ENCODE measurements around the gene RAMP2. TPM values are rescaled to one million over a fixed set of nuclear protein-coding genes. Genes with fewer than 3 reads are reported as not detected.

RAMP2 gene
- total RNA-seq, 4 donors from 2014 or later, result 18.6 to 55.3 (median 25.7) TPM

DNA sequence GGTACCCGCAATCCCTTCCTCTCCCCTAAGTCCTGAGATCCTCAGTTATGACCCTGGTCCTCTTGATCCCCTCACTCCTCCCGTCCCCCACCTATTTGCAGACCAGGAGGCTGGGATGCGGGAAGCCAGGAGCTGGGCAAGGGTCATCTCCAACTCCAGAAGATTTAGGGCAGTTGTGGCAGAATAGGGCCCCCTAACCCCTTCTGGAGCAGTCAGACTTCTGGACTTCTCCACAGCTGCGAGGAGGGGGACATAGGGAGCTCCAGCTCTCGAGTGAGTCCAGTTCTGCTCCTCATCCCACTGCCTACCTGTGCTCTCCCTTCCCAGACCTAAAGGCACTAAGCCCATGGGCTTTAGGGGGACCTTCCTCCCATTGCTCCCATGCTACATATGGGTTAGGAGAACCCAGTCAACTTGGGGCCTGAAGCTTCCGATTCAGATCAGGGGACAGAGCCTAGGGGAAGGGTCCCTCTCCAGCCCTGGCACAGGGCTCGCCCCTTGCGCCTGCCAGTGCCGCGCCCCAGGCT lies 20.7 kb downstream of the RAMP2 start:
- Histone ChIP-seq H3K36me3 (peaks cover 16 to 29% of the 10 kb centered on the region in 2 donors), H3K4me3 (replicated peaks in 1 of 3) (no peak overlapping the region), H3K27me3 (peaks cover 17% of the 10 kb centered on the region), H3K9me3 (no peaks in the 10 kb centered on the region), H3K27ac (no peak overlapping the region), H3K4me1 (peaks cover 3 to 41% of the 10 kb centered on the region in 2 donors)
- intact Hi-C loops (cut with DNase I), result no loop called here
- DNase-seq, result no peak
- WGBS, 2 donors, result 32 to 60% methylated on average over 3 to 8 of the region's 10 CpGs
- TF ChIP-seq CTCF (IDR thresholded peaks at IDR 0.05) (no peak), POLR2A (IDR thresholded peaks at IDR 0.05) (no peak)

DNA sequence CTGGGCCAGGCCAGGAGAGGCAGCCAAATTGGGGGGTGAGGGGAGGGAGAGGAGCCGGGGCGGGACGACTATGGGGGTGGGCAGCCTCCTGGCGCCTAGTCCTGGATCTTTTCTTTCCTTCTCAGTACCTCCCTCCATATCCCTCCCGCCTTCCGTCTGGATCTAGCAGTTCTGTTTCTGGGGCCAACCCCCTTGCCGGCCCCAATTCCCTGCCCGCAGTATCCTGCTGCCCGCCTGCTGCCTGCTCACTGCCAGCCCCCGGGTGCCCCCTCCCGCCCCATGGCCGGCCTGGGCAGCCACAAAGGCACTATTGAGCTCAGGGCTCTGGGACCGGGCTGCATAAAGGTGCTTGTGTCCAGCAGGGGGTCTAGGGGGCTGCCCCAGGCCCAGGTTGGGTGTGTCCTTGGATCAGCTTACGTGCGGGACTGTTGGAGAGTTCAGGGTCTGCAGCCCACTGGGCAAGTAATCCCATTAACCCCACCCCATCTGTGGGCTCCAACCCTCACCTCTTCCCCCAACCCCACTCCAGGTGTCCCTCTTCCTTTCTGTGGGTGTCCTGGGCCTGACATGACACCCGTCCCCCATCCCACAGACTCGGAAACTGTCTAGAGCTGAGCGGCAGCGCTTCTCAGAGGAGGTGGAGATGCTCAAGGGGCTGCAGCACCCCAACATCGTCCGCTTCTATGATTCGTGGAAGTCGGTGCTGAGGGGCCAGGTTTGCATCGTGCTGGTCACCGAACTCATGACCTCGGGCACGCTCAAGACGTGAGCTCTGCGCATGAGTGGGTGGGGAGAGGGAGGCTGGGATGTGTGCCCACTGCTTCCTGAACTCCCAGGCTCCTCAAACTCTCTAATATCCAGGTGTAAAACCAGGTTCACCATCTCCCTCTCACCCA lies 21.4 kb downstream of the RAMP2 start:
- intact Hi-C loops (cut with DNase I), result no loop called here
- TF ChIP-seq CTCF (IDR thresholded peaks at IDR 0.05) (no peak), POLR2A (IDR thresholded peaks at IDR 0.05) (no peak)
- H3K4me3 ChIP-seq (replicated peaks in 1 of 3), result no peak overlapping the region
- WGBS, 2 donors, result 16 to 44% methylated on average over 19 to 22 of the region's 29 CpGs
- H3K27ac ChIP-seq, result no peak overlapping the region
- peaks cover 3 to 41% of the 10 kb centered on the region in 2 donors for H3K4me1 ChIP-seq
- H3K36me3 ChIP-seq, result peaks cover 13 to 22% of the 10 kb centered on the region in 2 donors
- H3K9me3 ChIP-seq, result no peaks in the 10 kb centered on the region
- DNase-seq, result no peak
- peaks cover 17% of the 10 kb centered on the region for H3K27me3 ChIP-seq

DNA sequence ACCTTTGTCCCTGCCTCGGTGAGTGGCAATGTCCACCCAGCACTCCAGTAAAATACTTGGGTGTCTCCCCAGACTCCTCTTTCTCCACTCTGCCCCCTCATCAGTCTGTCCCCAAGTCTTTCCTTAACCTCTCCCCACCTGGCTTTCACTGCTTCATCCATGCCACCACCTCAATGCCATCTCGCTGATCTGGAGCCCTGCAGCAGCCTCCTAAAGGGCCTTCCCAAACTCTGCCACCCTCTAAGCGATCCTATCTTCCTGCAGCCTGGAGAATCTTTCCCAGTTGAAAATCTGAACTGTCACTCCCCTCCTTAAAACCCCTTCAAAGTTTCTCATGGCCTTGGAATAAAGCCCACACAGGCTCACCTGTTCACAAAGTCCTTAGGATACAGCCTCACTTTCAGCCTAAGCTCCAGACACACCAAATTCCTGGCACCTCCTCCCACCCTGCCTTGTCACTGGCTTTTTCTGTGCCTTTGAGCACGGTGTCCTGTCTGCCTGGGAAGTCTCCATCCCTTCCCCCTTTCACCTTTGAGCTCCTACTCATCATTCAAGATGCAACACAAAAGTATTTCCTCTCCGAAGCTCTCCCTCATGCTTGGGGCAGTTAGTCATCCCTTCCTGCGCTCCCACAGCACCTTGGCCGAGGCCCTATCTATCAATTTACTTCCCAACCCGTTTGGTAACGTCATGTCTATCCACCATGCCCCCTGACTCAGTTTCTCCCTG lies 22.2 kb downstream of the RAMP2 start:
- peaks cover 9 to 13% of the 10 kb centered on the region in 2 donors for H3K36me3 ChIP-seq
- no peaks in the 10 kb centered on the region for H3K9me3 ChIP-seq
- H3K4me3 ChIP-seq (replicated peaks in 1 of 3), result no peak overlapping the region
- peaks cover 17% of the 10 kb centered on the region for H3K27me3 ChIP-seq
- TF ChIP-seq CTCF (IDR thresholded peaks at IDR 0.05) (no peak), POLR2A (IDR thresholded peaks at IDR 0.05) (no peak)
- H3K4me1 ChIP-seq, result peaks cover 3 to 41% of the 10 kb centered on the region in 2 donors
- H3K27ac ChIP-seq, result no peak overlapping the region
- DNase-seq, result no peak
- intact Hi-C loops (cut with DNase I), result no loop called here
- WGBS, 2 donors, result 16 to 24% methylated on average over 9 of the region's 9 CpGs

- peaks cover 3 to 41% of the 10 kb centered on the region in 2 donors for H3K4me1 ChIP-seq
- no peak overlapping the region for H3K4me3 ChIP-seq (replicated peaks in 1 of 3)
- TF ChIP-seq POLR2A (IDR thresholded peaks at IDR 0.05), result no peak
- TF ChIP-seq CTCF (IDR thresholded peaks at IDR 0.05), result no peak
- H3K27ac ChIP-seq, result no peak overlapping the region
- H3K36me3 ChIP-seq, result peaks cover 5 to 8% of the 10 kb centered on the region in 2 donors
- H3K9me3 ChIP-seq, result no peaks in the 10 kb centered on the region
- peaks cover 17% of the 10 kb centered on the region for H3K27me3 ChIP-seq
- intact Hi-C loops (cut with DNase I), result no loop called here
- no peak for DNase-seq
- 0 to 21% methylated on average over 1 to 12 of the region's 22 CpGs for WGBS, 2 donors
These were observed 22.7 kb downstream of the RAMP2 start for GRCh38 chr17:42783791-42784138.

All from thyroid gland (tissue), 4 donors.